ENCODE data around the gene PRSS33.
A peak's percentile ranks its signal among the peaks of the same experiment; 100 is the strongest.

PRSS33 gene

DNA sequence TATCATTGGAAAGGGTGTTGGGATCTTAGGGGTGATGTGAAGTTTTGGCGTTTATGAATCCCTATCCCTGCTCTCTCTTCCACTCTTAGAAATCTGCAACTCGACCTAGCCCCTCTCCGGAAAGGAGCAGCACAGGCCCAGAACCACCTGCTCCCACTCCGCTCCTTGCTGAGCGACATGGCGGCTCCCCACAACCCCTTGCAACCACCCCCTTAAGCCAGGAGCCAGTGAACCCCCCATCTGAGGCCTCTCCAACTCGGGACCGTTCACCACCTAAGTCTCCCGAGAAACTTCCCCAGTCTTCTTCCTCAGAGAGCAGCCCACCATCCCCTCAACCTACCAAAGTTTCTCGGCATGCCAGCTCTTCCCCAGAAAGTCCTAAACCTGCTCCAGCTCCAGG is 25.9 kb downstream of the PRSS33 start:
- Histone ChIP-seq H4K20me1 (ENCODE audit: insufficient read depth, low read length, poor library complexity, severe bottlenecking) (peaks cover 61% of the 10 kb centered on the region), H2AFZ (ENCODE audit: low read length) (no peak overlapping the region)

DNA sequence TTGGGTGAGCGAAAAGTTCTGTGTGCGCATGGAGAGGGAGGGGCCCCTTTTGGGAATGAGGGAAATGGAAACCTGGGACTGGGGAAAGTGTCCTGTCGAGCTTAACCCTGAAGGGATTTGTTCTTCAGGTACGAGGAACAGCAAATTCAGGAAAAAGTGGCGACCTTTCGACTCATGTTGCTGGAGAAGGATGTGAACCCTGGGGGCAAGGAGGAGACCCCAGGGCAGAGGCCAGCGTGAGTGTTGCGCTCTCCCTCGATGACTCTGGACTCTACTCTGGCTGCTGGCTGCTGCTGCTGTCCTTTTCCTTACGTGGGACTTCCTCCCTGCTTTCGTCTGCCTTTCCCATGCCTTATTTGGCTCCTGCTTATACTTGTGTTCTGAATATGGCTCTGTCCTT is 30.0 kb downstream of the PRSS33 start:
- Histone ChIP-seq H3K9ac (ENCODE audit: low read depth, low read length, poor library complexity, severe bottlenecking) (no peak overlapping the region), H4K20me1 (ENCODE audit: insufficient read depth, low read length, poor library complexity, severe bottlenecking) (peaks cover 85% of the 10 kb centered on the region), H3K4me3 (ENCODE audit: low read length, poor library complexity, severe bottlenecking) (no peak overlapping the region), H3K9me3 (ENCODE audit: insufficient read depth, low read depth, low read length) (no peaks in the 10 kb centered on the region), H3K4me2 (ENCODE audit: low read depth, low read length, poor library complexity, severe bottlenecking) (peak overlapping the region; percentile 98), H3K79me2 (ENCODE audit: insufficient read depth, low read length) (peaks cover 95% of the 10 kb centered on the region), H3K36me3 (ENCODE audit: insufficient read depth, low read length) (peaks cover 55% of the 10 kb centered on the region; the same call in 1 of the 2 replicates), H3K27me3 (ENCODE audit: insufficient read depth, low read length, poor library complexity, severe bottlenecking) (no peaks in the 10 kb centered on the region), H2AFZ (ENCODE audit: low read length) (no peak overlapping the region), H3K4me1 (ENCODE audit: insufficient read depth, low read length, poor library complexity, severe bottlenecking) (peaks cover 15% of the 10 kb centered on the region), H3F3A (ENCODE audit: low read depth) (no peaks in the 10 kb centered on the region), H3K9me2 (replicated peaks; ENCODE audit: low read depth, low read length) (no peaks in the 10 kb centered on the region)
- TF ChIP-seq, protein P1, sequence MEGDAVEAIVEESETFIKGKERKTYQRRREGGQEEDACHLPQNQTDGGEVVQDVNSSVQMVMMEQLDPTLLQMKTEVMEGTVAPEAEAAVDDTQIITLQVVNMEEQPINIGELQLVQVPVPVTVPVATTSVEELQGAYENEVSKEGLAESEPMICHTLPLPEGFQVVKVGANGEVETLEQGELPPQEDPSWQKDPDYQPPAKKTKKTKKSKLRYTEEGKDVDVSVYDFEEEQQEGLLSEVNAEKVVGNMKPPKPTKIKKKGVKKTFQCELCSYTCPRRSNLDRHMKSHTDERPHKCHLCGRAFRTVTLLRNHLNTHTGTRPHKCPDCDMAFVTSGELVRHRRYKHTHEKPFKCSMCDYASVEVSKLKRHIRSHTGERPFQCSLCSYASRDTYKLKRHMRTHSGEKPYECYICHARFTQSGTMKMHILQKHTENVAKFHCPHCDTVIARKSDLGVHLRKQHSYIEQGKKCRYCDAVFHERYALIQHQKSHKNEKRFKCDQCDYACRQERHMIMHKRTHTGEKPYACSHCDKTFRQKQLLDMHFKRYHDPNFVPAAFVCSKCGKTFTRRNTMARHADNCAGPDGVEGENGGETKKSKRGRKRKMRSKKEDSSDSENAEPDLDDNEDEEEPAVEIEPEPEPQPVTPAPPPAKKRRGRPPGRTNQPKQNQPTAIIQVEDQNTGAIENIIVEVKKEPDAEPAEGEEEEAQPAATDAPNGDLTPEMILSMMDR (conservative IDR thresholded peaks at IDR 0.05; ENCODE audit: low read length) = no peak
- no peak for TF ChIP-seq EZH2phosphoT487 (IDR thresholded peaks at IDR 0.05; ENCODE audit: borderline replicate concordance)

More for the DNA sequence above, 25.9 kb downstream of the PRSS33 start:
- H3K9me2 ChIP-seq (replicated peaks; ENCODE audit: low read depth, low read length) = no peaks in the 10 kb centered on the region
- H3K9me3 ChIP-seq (ENCODE audit: insufficient read depth, low read depth, low read length) = no peaks in the 10 kb centered on the region
- H3K4me2 ChIP-seq (ENCODE audit: low read depth, low read length, poor library complexity, severe bottlenecking) = no peak overlapping the region
- no peak overlapping the region for H3K9ac ChIP-seq (ENCODE audit: low read depth, low read length, poor library complexity, severe bottlenecking)
- H3K79me2 ChIP-seq (ENCODE audit: insufficient read depth, low read length) = peaks cover 74% of the 10 kb centered on the region
- no peaks in the 10 kb centered on the region for H3K27me3 ChIP-seq (ENCODE audit: insufficient read depth, low read length, poor library complexity, severe bottlenecking)
- H3K4me1 ChIP-seq (ENCODE audit: insufficient read depth, low read length, poor library complexity, severe bottlenecking) = no peaks in the 10 kb centered on the region
- peaks cover 94% of the 10 kb centered on the region; the same call in 1 of the 2 replicates for H3K36me3 ChIP-seq (ENCODE audit: insufficient read depth, low read length)
- TF ChIP-seq, protein P1 (conservative IDR thresholded peaks at IDR 0.05; ENCODE audit: low read length) = no peak
- no peak for TF ChIP-seq EZH2phosphoT487 (IDR thresholded peaks at IDR 0.05; ENCODE audit: borderline replicate concordance)
- no peak overlapping the region for H3K4me3 ChIP-seq (ENCODE audit: low read length, poor library complexity, severe bottlenecking)
- H3F3A ChIP-seq (ENCODE audit: low read depth) = no peaks in the 10 kb centered on the region

DNA sequence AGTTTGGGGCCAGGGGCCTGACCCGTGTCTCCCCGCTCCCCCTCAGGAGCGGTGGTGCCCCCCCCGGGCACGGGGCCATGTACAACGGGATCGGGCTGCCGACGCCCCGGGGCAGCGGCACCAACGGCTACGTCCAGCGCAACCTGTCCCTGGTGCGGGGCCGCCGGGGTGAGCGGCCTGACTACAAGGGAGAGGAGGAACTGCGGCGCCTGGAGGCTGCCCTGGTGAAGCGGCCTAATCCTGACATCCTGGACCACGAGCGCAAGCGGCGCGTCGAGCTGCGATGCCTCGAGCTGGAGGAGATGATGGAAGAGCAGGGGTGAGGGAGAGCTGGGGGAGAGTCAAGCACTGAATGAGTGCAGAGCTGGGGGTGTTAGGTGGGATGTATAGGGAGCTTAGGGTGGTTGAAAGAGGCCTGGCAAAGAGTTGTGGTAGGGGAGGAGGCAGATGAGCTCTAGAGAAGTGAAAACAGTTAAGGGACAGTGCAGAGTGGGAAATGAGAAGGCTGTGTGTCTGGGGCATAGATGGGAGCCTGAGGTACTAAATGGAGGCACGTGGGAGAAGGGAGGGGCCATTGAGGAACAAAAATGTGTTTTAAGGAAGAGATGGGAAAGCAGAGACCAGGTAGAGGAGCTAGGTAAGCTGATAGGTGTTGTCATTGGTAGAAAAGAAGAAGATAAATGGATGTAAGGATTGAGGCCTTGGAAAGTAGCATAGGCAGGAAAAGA is 30.9 kb downstream of the PRSS33 start:
- H3K4me3 ChIP-seq (ENCODE audit: low read length, poor library complexity, severe bottlenecking) = peak overlapping the region; percentile 97
- peaks cover 80% of the 10 kb centered on the region for H4K20me1 ChIP-seq (ENCODE audit: insufficient read depth, low read length, poor library complexity, severe bottlenecking)
- TF ChIP-seq EZH2phosphoT487 (IDR thresholded peaks at IDR 0.05; ENCODE audit: borderline replicate concordance) = no peak
- TF ChIP-seq, protein P1 (conservative IDR thresholded peaks at IDR 0.05; ENCODE audit: low read length) = no peak
- no peaks in the 10 kb centered on the region for H3K9me3 ChIP-seq (ENCODE audit: insufficient read depth, low read depth, low read length)
- H3K79me2 ChIP-seq (ENCODE audit: insufficient read depth, low read length) = peaks cover 87% of the 10 kb centered on the region
- H3K9me2 ChIP-seq (replicated peaks; ENCODE audit: low read depth, low read length) = no peaks in the 10 kb centered on the region
- H3K4me1 ChIP-seq (ENCODE audit: insufficient read depth, low read length, poor library complexity, severe bottlenecking) = peaks cover 16% of the 10 kb centered on the region
- no peak overlapping the region for H2AFZ ChIP-seq (ENCODE audit: low read length)
- peaks cover 46% of the 10 kb centered on the region; the same call in 1 of the 2 replicates for H3K36me3 ChIP-seq (ENCODE audit: insufficient read depth, low read length)
- no peaks in the 10 kb centered on the region for H3F3A ChIP-seq (ENCODE audit: low read depth)
- H3K27me3 ChIP-seq (ENCODE audit: insufficient read depth, low read length, poor library complexity, severe bottlenecking) = no peaks in the 10 kb centered on the region
- H3K9ac ChIP-seq (ENCODE audit: low read depth, low read length, poor library complexity, severe bottlenecking) = no peak overlapping the region
- H3K4me2 ChIP-seq (ENCODE audit: low read depth, low read length, poor library complexity, severe bottlenecking) = peak overlapping the region; percentile 98

Data from Loucy (cell line).